H9 (cell line): ENCODE results near the gene LBH. TPM values are rescaled to one million over a fixed set of nuclear protein-coding genes. Genes with fewer than 3 reads are reported as not detected.

Source experiments
- DNase-seq: peaks from one replicate; pipeline ENCODE4 v3.0.0-alpha.2; 2017
- H2AFZ ChIP-seq: one replicate; pipeline ENCODE4 v1.6.1; 2013; ENCODE audit warnings: mild to moderate bottlenecking, low read length, control low read depth, moderate library complexity
- H2AK5ac ChIP-seq: 2 replicates; pipeline ENCODE4 v1.6.1; 2013; ENCODE audit warnings: low read length, control low read depth, mixed read lengths; ENCODE audit not compliant: insufficient read length
- H2BK120ac ChIP-seq: one replicate; pipeline ENCODE4 v1.6.1; 2013; ENCODE audit warnings: low read depth, mild to moderate bottlenecking, low read length, control low read depth, inconsistent platforms; ENCODE audit not compliant: poor library complexity, severe bottlenecking
- H2BK12ac ChIP-seq: 2 replicates; pipeline ENCODE4 v1.6.1; 2013; ENCODE audit warnings: low read length, control low read depth, mixed read lengths, low read depth; ENCODE audit not compliant: insufficient read length
- H2BK15ac ChIP-seq: 2 replicates; pipeline ENCODE4 v1.6.1; 2013; ENCODE audit warnings: low read depth, low read length, control low read depth
- H2BK20ac ChIP-seq: one replicate; pipeline ENCODE4 v1.6.1; 2013; ENCODE audit warnings: low read depth, mild to moderate bottlenecking, low read length, control low read depth, inconsistent platforms; ENCODE audit not compliant: poor library complexity, severe bottlenecking
- H2BK5ac ChIP-seq: 2 replicates; pipeline ENCODE4 v1.6.1; 2013; ENCODE audit warnings: low read length, control low read depth, mixed read lengths; ENCODE audit not compliant: insufficient read length
- H3K14ac ChIP-seq: 2 replicates; pipeline ENCODE4 v1.6.1; 2013; ENCODE audit warnings: low read length, control low read depth; ENCODE audit not compliant: insufficient read depth
- H3K18ac ChIP-seq: 2 replicates; pipeline ENCODE4 v1.6.1; 2013; ENCODE audit warnings: low read depth, mild to moderate bottlenecking, mixed read lengths, low read length, control low read depth; ENCODE audit not compliant: insufficient read length
- H3K23ac ChIP-seq: 2 replicates; pipeline ENCODE4 v1.6.1; 2013; ENCODE audit warnings: low read length, control low read depth, mixed read lengths, low read depth; ENCODE audit not compliant: insufficient read length
- H3K23me2 ChIP-seq: 2 replicates; pipeline ENCODE4 v1.6.1; 2013; ENCODE audit warnings: low read depth, mild to moderate bottlenecking, mixed read lengths, low read length, control low read depth; ENCODE audit not compliant: insufficient read length, poor library complexity, severe bottlenecking
- H3K27ac ChIP-seq: 2 replicates; pipeline ENCODE4 v1.5.1; 2013; ENCODE audit warnings: low read length, control low read depth, mixed read lengths, low read depth; ENCODE audit not compliant: insufficient read length
- H3K27me3 ChIP-seq: 2 replicates; pipeline ENCODE4 v1.6.1; 2013; ENCODE audit warnings: low read length, control low read depth, inconsistent platforms; ENCODE audit not compliant: insufficient read depth
- H3K4ac ChIP-seq: 2 replicates; pipeline ENCODE4 v1.6.1; 2013; ENCODE audit warnings: low read depth, mild to moderate bottlenecking, control low read depth, inconsistent platforms, low read length, moderate library complexity
- H3K4me1 ChIP-seq: 2 replicates; pipeline ENCODE4 v1.6.1; 2013; ENCODE audit warnings: low read length, control low read depth, inconsistent platforms; ENCODE audit not compliant: insufficient read depth
- H3K4me2 ChIP-seq: 2 replicates; pipeline ENCODE4 v1.6.1; 2013; ENCODE audit warnings: low read length, control low read depth, mixed read lengths; ENCODE audit not compliant: insufficient read length, insufficient read depth
- H3K56ac ChIP-seq: 2 replicates; pipeline ENCODE4 v1.6.1; 2013; ENCODE audit warnings: low read depth, mild to moderate bottlenecking, mixed read lengths, low read length, control low read depth; ENCODE audit not compliant: insufficient read length
- H3K79me1 ChIP-seq: 2 replicates; pipeline ENCODE4 v1.6.1; 2013; ENCODE audit warnings: low read depth, mild to moderate bottlenecking, moderate library complexity, low read length, control low read depth, inconsistent platforms; ENCODE audit not compliant: insufficient read depth, poor library complexity, severe bottlenecking
- H3K79me2 ChIP-seq: 2 replicates; pipeline ENCODE4 v1.6.1; 2013; ENCODE audit warnings: low read length, control low read depth, inconsistent platforms; ENCODE audit not compliant: insufficient read depth
- H3K9ac ChIP-seq: 2 replicates; pipeline ENCODE4 v1.6.1; 2013; ENCODE audit warnings: low read length, control low read depth, mixed read lengths; ENCODE audit not compliant: insufficient read length; ENCODE audit errors: extremely low read depth
- H3K9me3 ChIP-seq: one replicate; pipeline ENCODE4 v1.6.1; 2013; ENCODE audit warnings: low read depth, low read length, inconsistent platforms; ENCODE audit not compliant: control insufficient read depth
- H3T11ph ChIP-seq: one replicate; pipeline ENCODE4 v1.6.1; 2013; ENCODE audit warnings: mild to moderate bottlenecking, low read length, control low read depth, inconsistent platforms
- H4K20me1 ChIP-seq: one replicate; pipeline ENCODE4 v1.6.1; 2013; ENCODE audit not compliant: control insufficient read depth, insufficient read length, insufficient read depth
- H4K5ac ChIP-seq: 2 replicates; pipeline ENCODE4 v1.6.1; 2013; ENCODE audit warnings: low read depth, mild to moderate bottlenecking, mixed read lengths, low read length, control low read depth; ENCODE audit not compliant: insufficient read length
- H4K8ac ChIP-seq: replicated peaks from 2 replicates; pipeline ENCODE4 v1.6.1; 2013; ENCODE audit warnings: low read length, control low read depth, mixed read lengths, low read depth; ENCODE audit not compliant: insufficient read length
- H4K91ac ChIP-seq: 2 replicates; pipeline ENCODE4 v1.6.1; 2013; ENCODE audit warnings: low read depth, mild to moderate bottlenecking, moderate library complexity, mixed read lengths, low read length, control low read depth; ENCODE audit not compliant: insufficient read length
- H3K27ac Mint-ChIP-seq, 3 experiments: 2 replicates in 2 of 3; 3 replicates in 1 of 3; pipeline ENCODE4 v1.8.0; 2020 to 2021; ENCODE audit warnings: mixed read lengths in 3 of 3, mild to moderate bottlenecking in 1 of 3, moderate library complexity in 1 of 3
- H3K27me3 Mint-ChIP-seq: 2 replicates; pipeline ENCODE4 v1.8.0; 2021; ENCODE audit warnings: low read depth, mild to moderate bottlenecking, moderate library complexity, mixed read lengths
- H3K36me3 Mint-ChIP-seq, 3 experiments: 2 replicates in 2 of 3; 3 replicates in 1 of 3; pipeline ENCODE4 v1.8.0; 2020 to 2021; ENCODE audit warnings: low read depth in 3 of 3, mixed read lengths in 3 of 3; ENCODE audit not compliant: insufficient read depth in 1 of 3
- H3K4me1 Mint-ChIP-seq, 2 experiments: 2 replicates each; pipeline ENCODE4 v1.8.0; 2020; ENCODE audit warnings: mixed read lengths in 2 of 2
- H3K4me3 Mint-ChIP-seq, 2 experiments: 2 replicates in 1 of 2; 3 replicates in 1 of 2; pipeline ENCODE4 v1.8.0; 2020 to 2021; ENCODE audit warnings: mild to moderate bottlenecking in 2 of 2, mixed read lengths in 2 of 2, moderate library complexity in 1 of 2
- H3K9me3 Mint-ChIP-seq, 2 experiments: 2 replicates in 1 of 2; 3 replicates in 1 of 2; pipeline ENCODE4 v1.8.0; 2020; ENCODE audit warnings: mild to moderate bottlenecking in 2 of 2, mixed read lengths in 2 of 2, moderate library complexity in 1 of 2
- total RNA-seq: library from RNA; stranded (reverse); gene quantifications from 2 replicates; pipeline ENCODE4 v1.2.1, GENCODE V29; 2021
- TF ChIP-seq, protein P1 (sequence below): fragments of 200-600 bp; sonication (generic); conservative IDR thresholded peaks from 3 replicates; pipeline ENCODE4 v1.8.0; 2021; ENCODE audit warnings: antibody characterized with exemption, mild to moderate bottlenecking

LBH gene
- total RNA-seq, 1 experiment from 2014 or later, result 53.0 TPM

DNA sequence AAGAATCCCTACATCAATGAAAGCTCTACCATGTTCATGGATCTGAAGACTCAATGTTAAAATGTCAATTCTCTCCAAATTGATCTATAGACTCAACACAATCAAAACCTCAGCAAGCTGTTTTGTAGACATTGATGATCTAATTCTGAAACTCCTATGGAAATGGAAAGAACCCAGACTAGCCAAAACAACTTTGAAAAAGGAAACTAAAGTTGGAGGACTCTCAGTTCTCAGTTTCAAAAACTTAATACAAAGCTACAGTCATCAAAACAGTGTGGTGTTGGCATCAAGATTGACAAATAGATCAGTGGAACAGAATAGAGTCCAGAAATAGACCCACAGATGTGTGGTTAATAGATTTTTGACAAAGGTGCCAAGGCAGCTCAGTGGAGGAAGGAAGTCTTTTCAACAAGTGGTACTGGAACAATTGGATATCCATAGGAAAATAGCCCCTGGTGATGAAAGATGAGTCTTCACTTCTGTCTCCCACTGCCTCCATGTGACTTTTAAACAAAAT lies 30.4 kb downstream of the LBH start:
- Histone ChIP-seq H3K4ac (no peak overlapping the region), H3K9me3 (no peaks in the 10 kb centered on the region), H3K9ac (no peak overlapping the region), H3K27ac (no peak overlapping the region), H3K56ac (no peak overlapping the region), H3K4me1 (no peaks in the 10 kb centered on the region), H4K5ac (no peak overlapping the region), H3K18ac (no peak overlapping the region), H2BK20ac (no peak overlapping the region), H4K91ac (no peak overlapping the region), H3K79me1 (no peaks in the 10 kb centered on the region), H3K27me3 (no peaks in the 10 kb centered on the region), H3T11ph (no peak overlapping the region), H2BK12ac (no peak overlapping the region), H2AK5ac (no peak overlapping the region), H4K20me1 (no peaks in the 10 kb centered on the region), H2BK15ac (no peak overlapping the region), H2AFZ (no peak overlapping the region), H3K14ac (no peak overlapping the region), H2BK5ac (no peak overlapping the region), H3K23ac (no peak overlapping the region), H3K79me2 (no peaks in the 10 kb centered on the region), H3K4me2 (no peak overlapping the region), H2BK120ac (no peak overlapping the region), H3K23me2 (no peaks in the 10 kb centered on the region), H4K8ac (no peak overlapping the region)
- Mint-ChIP-seq H3K27ac (no peak overlapping the region), H3K9me3 (peaks cover 0 to 8% of the 10 kb centered on the region in 2 experiments; a peak in 3 of 5 replicates), H3K36me3 (peaks cover 13 to 33% (median 32%) of the 10 kb centered on the region in 3 experiments), H3K27me3 (peaks cover 4% of the 10 kb centered on the region), H3K4me3 (no peak overlapping the region), H3K4me1 (peaks cover 6 to 12% of the 10 kb centered on the region in 2 experiments)
- TF ChIP-seq, protein P1, sequence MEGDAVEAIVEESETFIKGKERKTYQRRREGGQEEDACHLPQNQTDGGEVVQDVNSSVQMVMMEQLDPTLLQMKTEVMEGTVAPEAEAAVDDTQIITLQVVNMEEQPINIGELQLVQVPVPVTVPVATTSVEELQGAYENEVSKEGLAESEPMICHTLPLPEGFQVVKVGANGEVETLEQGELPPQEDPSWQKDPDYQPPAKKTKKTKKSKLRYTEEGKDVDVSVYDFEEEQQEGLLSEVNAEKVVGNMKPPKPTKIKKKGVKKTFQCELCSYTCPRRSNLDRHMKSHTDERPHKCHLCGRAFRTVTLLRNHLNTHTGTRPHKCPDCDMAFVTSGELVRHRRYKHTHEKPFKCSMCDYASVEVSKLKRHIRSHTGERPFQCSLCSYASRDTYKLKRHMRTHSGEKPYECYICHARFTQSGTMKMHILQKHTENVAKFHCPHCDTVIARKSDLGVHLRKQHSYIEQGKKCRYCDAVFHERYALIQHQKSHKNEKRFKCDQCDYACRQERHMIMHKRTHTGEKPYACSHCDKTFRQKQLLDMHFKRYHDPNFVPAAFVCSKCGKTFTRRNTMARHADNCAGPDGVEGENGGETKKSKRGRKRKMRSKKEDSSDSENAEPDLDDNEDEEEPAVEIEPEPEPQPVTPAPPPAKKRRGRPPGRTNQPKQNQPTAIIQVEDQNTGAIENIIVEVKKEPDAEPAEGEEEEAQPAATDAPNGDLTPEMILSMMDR, result no peak
- DNase-seq, result no peak
